ENCODE measurements around the gene RAB26.
"Not testable (repeated sequence)": the region's sequence is repeated elsewhere in the genome, so short reads cannot be mapped to it uniquely, and the experiment has no call there.

RAB26 gene

GRCh38 chr16:2196162-2196980, 47.9 kb downstream of the RAB26 start, which contains the start of gene CASKIN1:
CASKIN1 (minus strand) TSS chr16:2196605; CDS start chr16:2196432, 173 bp downstream.
- no peak for DNase-seq (ENCODE audit: low spot score)

GRCh38 chr16:2196981-2197511, 48.6 kb downstream of the RAB26 start:
- DNase-seq (ENCODE audit: low spot score): no peak

GRCh38 chr16:2197765-2198164, 49.3 kb downstream of the RAB26 start:
- no peak for DNase-seq (ENCODE audit: low spot score)

- DNase-seq (ENCODE audit: low spot score): no peak
These were observed 49.9 kb downstream of the RAB26 start for GRCh38 chr16:2198283-2198682.

GRCh38 chr16:2199095-2199494, 50.7 kb downstream of the RAB26 start:
- no peak for DNase-seq (ENCODE audit: low spot score)

GRCh38 chr16:2199621-2200139, 51.3 kb downstream of the RAB26 start:
- DNase-seq (ENCODE audit: low spot score): no peak

- no peak for DNase-seq (ENCODE audit: low spot score)
These were observed 51.9 kb downstream of the RAB26 start for GRCh38 chr16:2200313-2200712.

GRCh38 chr16:2203119-2203688, 54.8 kb downstream of the RAB26 start:
- not testable (repeated sequence) for DNase-seq (ENCODE audit: low spot score)

Data from globus pallidus (tissue), 1 donor.